NAMALWA (cell line): Measurements from ENCODE around the gene DPYD.

Experiments
- DNase-seq: peaks from one replicate; pipeline ENCODE4 v3.0.0-alpha.2; 2015; ENCODE audit warnings: low spot score

DPYD gene

GRCh38 chr1:97906567-97907241 lies 14.1 kb downstream of the DPYD start:
- DNase-seq: no peak

GRCh38 chr1:97905141-97905940 lies 15.5 kb downstream of the DPYD start:
- DNase-seq: no peak

- no peak for DNase-seq
Observed at GRCh38 chr1:97904534-97904933, 16.3 kb downstream of the DPYD start.

- DNase-seq: no peak
Observed at GRCh38 chr1:97903626-97904025, 17.2 kb downstream of the DPYD start.

- no peak for DNase-seq
Observed at GRCh38 chr1:97902067-97902466, 18.8 kb downstream of the DPYD start.

- DNase-seq: no peak
Observed at GRCh38 chr1:97901017-97901658, 19.7 kb downstream of the DPYD start.

GRCh38 chr1:97898948-97899347 lies 21.9 kb downstream of the DPYD start:
- no peak for DNase-seq

GRCh38 chr1:97895278-97895677 lies 25.6 kb downstream of the DPYD start:
- no peak for DNase-seq

GRCh38 chr1:97893844-97894243 lies 27.0 kb downstream of the DPYD start:
- no peak for DNase-seq

GRCh38 chr1:97886199-97886598 lies 34.6 kb downstream of the DPYD start:
- no peak for DNase-seq

GRCh38 chr1:97883823-97884222 lies 37.0 kb downstream of the DPYD start:
- no peak for DNase-seq

GRCh38 chr1:97877307-97877706 lies 43.5 kb downstream of the DPYD start:
- no peak for DNase-seq

- DNase-seq: no peak
Observed at GRCh38 chr1:97875996-97876395, 44.8 kb downstream of the DPYD start.

- no peak for DNase-seq
Observed at GRCh38 chr1:97870589-97870988, 50.2 kb downstream of the DPYD start.

- DNase-seq: no peak
Observed at GRCh38 chr1:97869441-97869840, 51.4 kb downstream of the DPYD start.

GRCh38 chr1:97867127-97867526 lies 53.7 kb downstream of the DPYD start:
- no peak for DNase-seq

GRCh38 chr1:97864615-97865014 lies 56.2 kb downstream of the DPYD start:
- DNase-seq: no peak

GRCh38 chr1:97853221-97853620 lies 67.6 kb downstream of the DPYD start:
- DNase-seq: no peak

- DNase-seq: peak; percentile 72
Observed at GRCh38 chr1:97849345-97850340, 71.2 kb downstream of the DPYD start.

GRCh38 chr1:97845805-97846204 lies 75.0 kb downstream of the DPYD start:
- no peak for DNase-seq

GRCh38 chr1:97844552-97845089 lies 76.2 kb downstream of the DPYD start:
- no peak for DNase-seq

- DNase-seq: no peak
Observed at GRCh38 chr1:97841338-97841737, 79.5 kb downstream of the DPYD start.
